Stimulated activated CD8-positive, alpha-beta memory T cell treated with anti-CD3 and anti-CD28 coated beads, Interleukin-12 subunit alpha, Interleukin-12 subunit beta, amount 100 ng/mL, for 24 hours (primary cell): Measurements from ENCODE around the gene TREML2.
"Not testable (repeated sequence)": the region's sequence is repeated elsewhere in the genome, so short reads cannot be mapped to it uniquely, and the experiment has no call there.

Source experiments
- DNase-seq: peaks from one replicate; pipeline ENCODE4 v3.0.0-alpha.2; 2020; ENCODE audit errors: extremely low read depth

Gene TREML2

DNA sequence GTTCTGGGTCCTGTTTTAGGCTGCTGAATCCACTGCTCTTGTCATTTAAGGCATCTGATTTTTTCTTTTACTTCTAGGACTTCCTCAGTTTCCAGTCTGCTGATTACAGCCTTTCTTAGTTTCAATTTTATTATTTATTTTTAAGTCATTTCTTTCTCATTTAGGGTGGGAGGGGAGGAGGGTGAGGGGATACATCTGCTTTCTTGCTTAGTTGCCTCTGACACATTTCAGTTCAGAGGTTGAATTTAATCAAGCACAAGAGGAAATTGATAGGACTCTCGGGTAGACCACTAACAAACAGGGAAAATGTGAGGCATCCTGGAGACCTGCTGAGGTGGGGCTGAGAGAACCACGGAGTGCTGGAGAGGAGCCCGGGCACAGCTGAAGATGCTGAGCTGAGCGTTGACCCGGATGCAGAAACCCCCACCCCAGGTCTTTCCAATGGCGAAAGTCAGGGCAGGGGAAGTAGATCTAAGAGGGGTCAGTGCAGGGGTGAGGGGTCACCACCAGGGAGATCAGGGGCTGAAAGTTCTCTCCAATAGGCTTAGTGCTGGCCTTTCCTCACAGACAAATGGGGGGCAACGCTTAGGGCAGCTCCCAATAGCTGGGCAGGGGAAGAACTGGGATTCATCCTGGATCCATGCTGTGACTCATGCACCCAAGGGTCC is 7.6 kb upstream of the TREML2 start:
- DNase-seq = no peak

GRCh38 chr6:41204156-41204555 is 3.2 kb upstream of the TREML2 start:
- DNase-seq = no peak

DNA sequence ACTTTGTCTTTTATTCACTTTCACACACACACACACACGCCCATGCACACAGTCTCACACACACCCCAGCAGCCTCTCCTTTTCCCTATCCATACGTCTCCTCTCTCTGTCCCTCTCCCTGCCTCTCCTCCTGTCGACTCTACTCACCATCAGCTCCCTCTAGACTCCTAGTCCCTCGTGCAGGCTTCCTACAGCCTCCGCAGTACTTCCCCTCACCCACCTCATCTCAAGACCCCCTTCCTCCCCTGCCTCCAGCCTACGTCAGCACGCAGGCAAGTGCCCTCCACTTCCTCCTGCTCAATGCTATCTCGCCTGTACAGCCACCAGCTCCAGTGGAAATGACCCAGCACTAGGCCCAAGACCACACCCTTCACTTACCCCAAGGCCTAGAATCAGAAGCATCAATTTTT is 820 bp upstream of the TREML2 start:
- DNase-seq = no peak

DNA sequence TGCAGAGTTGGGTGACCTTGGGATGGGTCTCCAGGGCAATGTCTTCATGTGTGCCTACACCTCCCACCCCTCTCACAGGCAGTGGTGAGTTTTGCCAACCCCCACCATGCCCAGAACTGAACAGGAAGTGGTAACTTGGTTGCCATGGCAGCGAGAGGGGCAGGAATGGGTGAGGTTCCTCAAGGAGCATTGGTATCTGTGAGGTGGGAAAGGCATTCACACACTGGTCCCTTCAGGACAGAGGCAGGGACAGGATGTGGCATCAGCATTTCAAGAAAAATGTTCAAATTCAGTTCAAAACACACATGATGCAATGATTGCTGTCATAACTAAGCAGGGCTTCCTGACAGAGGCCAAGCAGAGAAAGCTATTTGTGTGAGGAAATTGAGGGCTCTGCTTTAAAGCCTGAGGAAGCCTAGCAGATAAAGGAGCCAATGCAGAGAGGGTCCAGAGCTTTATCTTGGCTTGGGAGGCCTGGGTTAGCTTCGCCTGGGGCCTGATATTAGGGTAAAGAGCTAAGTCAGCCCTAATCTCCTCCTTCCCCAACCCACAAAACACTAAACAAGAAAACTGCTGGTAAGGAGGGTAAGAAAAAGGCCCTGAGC is 551 bp downstream of the TREML2 start:
- DNase-seq = no peak

DNA sequence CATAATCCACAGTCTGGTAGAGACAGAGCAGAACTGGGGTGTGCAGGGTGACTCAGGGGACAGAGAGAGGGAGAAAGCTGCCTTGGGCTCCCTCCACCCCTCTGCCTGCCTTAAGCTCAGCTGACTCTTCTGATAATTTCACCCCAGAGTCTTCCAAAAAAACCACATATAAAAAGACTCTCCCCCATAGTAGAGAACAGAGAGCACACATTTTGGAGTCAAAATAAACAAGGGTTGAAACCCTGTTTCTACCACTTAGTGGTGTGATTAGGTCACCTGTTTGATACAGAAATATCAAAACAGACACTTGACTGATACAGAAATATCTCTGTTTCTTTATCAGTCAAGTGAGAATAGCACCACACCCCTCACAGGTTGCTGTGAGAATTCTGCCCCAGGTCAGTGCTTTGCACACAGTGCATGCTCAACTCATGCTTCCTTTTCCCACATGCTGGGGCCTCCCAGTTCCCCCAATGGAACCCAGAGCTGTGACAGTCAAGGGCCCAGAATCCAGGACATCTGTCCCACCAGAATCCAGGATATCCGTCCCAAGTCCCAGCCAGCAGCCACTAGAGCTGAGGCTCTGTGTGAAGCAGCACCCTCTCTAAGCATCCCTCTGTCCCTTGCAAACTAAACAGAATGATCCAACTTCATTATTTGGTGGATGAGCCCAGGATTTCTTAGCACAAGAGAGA is 1.2 kb downstream of the TREML2 start:
- DNase-seq = no peak

DNA sequence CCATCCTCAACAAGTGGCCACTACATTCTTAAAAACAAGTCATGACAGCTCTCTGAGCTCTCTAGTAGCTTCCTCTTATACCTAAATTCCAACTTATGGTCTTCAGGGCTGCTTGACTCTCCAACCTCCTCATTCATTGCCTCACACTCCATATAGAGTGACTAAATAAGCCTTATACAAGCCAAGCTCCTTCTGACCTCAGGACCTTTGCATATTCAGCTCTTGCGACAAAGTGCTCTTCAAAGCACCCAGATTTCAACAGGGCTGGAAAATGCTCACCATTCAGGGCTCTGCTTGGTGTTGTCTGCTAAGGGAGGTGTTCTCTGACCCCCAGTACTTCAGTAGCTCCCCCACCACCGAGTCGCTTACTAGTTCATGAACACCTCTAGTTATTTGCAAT is 3.7 kb downstream of the TREML2 start:
- DNase-seq = no peak

GRCh38 chr6:41194386-41194785 is 6.6 kb downstream of the TREML2 start:
- no peak for DNase-seq

- no peak for DNase-seq
Measured at GRCh38 chr6:41193884-41194283, 7.1 kb downstream of the TREML2 start.

GRCh38 chr6:41193171-41193734 is 7.7 kb downstream of the TREML2 start:
- DNase-seq = no peak

GRCh38 chr6:41191569-41191968 is 9.4 kb downstream of the TREML2 start:
- DNase-seq = no peak

DNA sequence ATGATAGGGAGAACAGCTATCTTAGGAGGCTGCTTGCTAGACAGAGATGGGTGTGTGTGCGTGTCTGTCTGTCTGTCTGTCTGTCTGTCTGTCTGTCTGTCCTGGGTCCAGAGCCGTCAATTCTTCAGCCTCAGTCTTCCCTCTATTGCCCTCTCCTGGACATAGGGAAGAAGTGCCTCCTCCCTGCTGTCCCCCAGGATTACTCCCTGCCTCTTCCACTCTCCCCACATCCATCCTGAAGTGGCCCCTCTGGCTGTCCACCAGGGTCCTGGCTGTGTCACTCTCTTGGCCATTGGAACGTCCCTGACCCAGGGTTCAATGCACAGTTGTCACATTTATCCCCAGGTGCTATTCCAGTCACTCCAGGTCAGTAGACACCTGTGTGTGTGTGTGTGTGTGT is 10.2 kb downstream of the TREML2 start:
- no peak for DNase-seq

GRCh38 chr6:41189967-41190366 is 11.0 kb downstream of the TREML2 start:
- no peak for DNase-seq

DNA sequence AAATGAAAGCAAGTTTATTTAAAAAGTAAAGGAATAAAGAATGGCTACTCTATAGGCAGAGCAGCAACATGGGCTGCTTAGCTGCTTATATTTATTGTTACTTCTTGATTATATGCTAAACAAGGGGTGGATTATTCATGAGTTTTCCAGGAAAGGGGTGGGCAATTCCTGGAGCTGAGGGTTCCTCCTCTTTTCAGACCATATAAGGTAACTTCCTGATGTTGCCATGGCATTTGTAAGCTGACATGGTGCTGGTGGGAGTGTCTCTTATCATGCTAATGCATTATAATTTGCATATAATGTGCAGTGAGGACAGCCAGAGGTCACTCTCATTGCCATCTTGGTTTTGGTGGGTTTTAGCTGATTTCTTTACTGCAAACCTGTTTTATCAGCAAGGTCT is 11.9 kb downstream of the TREML2 start:
- not testable (repeated sequence) for DNase-seq

DNA sequence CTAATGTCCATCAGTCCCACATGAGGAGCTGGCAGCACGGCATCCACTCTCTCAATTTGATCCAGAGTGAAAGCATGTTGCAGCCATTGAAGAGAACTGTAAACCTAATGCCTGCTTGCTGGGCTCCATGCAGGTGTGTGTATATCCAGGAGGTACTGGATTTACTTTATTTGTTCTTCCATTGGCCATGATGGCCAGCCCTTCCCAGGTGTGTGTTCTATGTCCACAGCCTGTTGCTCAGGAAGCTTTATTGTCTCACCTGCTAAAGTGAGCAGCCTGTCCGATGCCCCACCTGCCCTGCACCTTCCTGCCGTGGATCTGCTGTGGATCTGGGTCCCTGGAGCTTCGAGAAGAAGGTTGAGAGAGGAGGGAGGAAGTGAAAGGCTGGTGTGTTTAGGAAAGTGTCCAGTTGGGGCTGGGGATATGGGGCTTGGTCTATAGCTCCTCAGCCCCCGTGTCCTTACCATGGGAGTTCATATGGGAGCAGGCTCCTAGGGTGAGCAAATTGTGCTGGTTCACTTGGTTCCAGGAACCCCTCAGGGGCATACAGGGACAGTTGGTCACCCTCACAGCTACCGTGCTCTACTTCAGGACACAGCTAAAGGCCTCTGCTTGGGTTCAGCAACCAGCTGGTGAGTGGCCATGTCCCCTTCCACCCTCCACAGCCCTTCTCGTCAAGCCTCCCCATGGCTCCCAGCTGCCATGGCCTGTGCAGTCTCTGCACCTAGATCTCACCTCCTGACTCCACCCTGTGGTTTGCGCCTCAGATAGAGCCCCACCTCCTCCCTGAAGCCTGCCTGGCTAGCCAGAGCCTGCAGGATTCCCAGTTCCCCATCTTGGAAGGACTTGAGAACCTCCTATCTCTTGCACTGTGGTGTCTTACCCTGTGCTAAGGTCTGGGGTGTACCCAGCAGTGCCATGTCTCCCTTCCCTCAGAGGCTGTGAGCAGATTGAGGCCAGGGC is 12.7 kb downstream of the TREML2 start:
- no peak for DNase-seq

DNA sequence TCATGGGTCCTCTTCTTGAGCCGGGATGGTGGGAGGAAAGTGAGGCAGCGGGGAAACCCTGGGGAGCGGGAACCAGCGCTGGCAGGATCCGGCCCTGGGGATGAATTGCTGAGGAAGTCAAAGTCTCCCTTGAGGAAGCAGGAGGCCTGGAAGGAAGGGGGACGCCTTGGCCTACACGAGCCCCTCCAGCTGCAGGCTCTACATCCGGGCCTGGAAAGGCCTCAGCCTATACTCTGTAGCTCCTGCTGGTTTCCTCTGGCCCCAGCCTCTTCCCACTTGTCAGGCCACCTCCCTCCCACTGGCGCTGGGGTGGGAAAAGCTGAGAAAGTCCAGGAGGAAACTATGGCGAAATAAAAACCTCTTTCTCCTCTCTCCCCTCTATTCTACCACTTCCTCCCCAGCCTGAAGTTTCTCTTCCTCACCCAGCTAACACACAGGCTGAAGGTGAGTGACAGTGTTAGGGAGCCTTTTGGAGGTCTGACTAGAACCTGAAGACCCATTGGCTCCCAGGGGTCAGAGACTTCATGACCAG is 14.9 kb downstream of the TREML2 start:
- DNase-seq = no peak

- no peak for DNase-seq
Measured at GRCh38 chr6:41184761-41185160, 16.2 kb downstream of the TREML2 start.

DNA sequence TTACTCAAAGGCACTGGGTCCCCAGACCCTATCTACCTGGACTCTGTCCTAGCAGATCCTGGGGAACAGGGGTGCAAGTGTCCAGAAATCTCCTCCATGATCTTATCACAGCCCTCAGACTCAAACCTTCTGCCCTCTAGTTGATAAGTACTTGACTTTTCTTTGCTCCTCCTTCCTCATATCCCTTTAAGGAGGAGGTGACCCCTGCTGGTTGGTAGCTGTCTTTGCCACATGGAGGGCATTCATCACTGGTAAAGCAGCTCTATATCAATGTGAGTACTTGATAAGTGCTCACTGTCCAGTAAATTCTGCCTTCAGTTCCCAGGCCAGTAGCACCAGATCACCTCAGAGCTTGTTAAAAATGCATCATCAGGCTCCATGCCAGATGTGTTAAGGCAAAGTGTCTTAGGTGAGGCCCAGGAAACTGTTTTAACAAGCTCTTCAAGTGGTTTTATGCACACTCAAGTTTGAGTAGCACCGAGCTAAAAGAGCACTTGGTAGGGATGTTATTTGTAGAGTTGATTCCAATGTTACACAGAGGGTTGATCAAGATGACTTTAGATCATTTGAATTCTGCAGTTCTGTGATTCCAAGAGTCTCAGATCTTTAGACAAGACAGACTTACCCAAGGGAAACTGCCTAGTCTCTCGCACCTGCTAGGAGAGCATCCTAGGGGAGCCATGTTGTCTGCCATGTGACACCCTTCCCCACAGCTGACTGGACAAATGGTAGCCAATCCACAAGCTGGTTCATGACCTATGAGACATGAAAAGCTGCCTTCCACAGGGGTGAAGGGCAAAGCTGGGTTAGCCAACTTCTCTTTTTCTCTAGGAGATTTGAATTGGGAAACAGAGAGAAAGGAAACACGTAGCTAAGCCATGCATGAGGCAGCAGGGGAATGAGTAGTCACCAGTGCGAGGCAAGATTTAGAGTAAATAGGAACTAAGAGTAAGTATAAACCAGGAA is 18.6 kb downstream of the TREML2 start:
- DNase-seq = no peak

GRCh38 chr6:41181566-41181965 is 19.4 kb downstream of the TREML2 start:
- DNase-seq = no peak

GRCh38 chr6:41179163-41179562 is 21.8 kb downstream of the TREML2 start:
- DNase-seq = no peak

DNA sequence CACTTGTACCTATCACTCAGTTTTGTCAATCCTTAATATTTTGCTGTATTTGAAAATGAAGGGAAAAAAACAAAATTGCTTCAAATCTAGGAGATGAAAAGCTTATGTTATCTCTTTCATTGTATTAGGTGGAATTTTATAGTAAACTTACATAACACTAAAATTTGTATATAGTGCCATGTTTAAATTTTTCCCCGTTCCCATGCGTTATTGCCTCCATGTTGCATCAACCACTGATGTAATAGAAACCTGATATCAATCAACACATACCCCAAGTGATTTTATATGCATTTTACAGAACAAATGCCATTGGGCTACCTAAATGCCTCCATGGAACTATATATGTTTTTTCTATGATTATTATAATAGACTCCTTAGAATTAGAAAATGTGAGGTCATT is 23.3 kb downstream of the TREML2 start:
- no peak for DNase-seq
